Measurements from ENCODE around the gene PLEKHH1. TPM values are rescaled to one million over a fixed set of nuclear protein-coding genes. Genes with fewer than 3 reads are reported as not detected.

The PLEKHH1 gene
- total and polyA plus RNA-seq, 2 of the 8 experiments (the other 6 are each of a cell fraction or from before 2014, with no cell fraction given), result 28.3 to 33.3 TPM

DNA sequence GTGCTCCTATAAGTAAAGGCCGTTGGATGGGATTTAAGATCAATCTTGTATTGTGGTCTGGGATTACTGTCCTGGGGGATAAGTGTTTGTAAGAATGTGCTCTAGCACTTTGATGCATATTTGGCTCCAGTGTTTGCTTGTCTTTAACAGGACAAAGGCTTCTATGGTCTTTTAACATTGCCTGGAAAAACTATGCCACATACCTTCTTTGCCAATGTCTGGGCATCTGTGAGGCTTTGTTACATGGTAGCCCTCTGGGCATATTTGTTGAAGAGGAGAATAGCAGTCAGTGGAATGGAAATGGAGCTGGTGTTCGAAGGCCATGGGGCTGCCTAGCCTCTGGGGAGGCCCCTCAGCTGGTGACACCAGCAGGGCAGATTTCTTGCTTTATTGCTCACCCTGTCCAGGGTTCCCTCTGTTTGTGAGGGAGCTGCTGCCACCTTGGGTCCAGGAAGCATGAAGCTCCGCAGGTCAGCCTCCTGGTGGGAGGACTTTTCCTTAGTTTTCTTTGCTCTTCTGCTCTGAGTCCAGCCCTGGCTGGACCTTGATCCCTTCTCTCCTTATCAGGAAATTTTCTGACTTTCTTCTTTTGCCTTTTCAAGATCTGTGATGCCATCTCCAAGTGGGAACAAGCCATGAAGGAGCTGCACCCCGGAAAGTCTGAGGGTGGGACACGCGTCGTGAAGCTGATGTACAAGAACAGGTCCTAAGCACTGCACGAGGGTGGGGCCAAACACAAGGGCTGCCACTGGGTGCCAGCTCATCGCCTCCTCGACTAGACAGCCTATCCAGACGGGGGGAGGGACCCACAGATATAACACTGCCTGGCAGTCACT, 47.5 kb downstream of the PLEKHH1 start (continued):
- TF ChIP-seq GABPA (IDR thresholded peaks at IDR 0.05; ENCODE audit: borderline replicate concordance, insufficient read depth, low read length) (no peak), KDM1A (IDR thresholded peaks at IDR 0.05; ENCODE audit: borderline replicate concordance, low read length) (no peak)
